K562 (cell line): ENCODE measurements around the gene KRT1. TPM values are rescaled to one million over a fixed set of nuclear protein-coding genes. Genes with fewer than 3 reads are reported as not detected.

Experiments
- ATAC-seq: fragments of 200-7000 bp; cut with Tn5 transposase; 3 replicates; pipeline ENCODE4 v1.9.1; 2020; ENCODE audit warnings: moderate library complexity
- BruUV-seq: library from RNA; stranded (reverse); fragments of 400-500 nt; replicated peaks from 2 replicates; lab custom pipeline; 2021; lab: Mats Ljungman, UMichigan
- CTCF ChIA-PET: fragments of 300-600 bp; formaldehyde crosslinking; extraction: SDS; loops from one replicate; lab custom pipeline; 2021; ENCODE audit warnings: low intra/inter-chr PET ratio; lab: Yijun Ruan, JAX
- POLR2A ChIA-PET: fragments of 300-600, 350-650 bp; sonication (Branson Sonifier 250); formaldehyde crosslinking; extraction: SDS; loops from one replicate; lab custom pipeline; 2021; ENCODE audit warnings: antibody characterized with exemption, inconsistent platforms; lab: Yijun Ruan, JAX
- DNase-seq, 4 experiments: peaks; one replicate each; pipeline versions ENCODE4 v3.0.0 to v3.0.0-alpha.2; 2011 to 2018; ENCODE audit warnings: low spot score in 3 of 4, mixed read lengths in 3 of 4; ENCODE audit errors: extremely low read depth in 1 of 4
- FAIRE-seq: peaks from 2 replicates; lab custom pipeline; 2011; peaks lifted over from hg19 to GRCh38; lab: Jason Lieb, UNC
- H2AFZ ChIP-seq: 2 replicates; pipeline ENCODE4 v1.6.0; 2011; ENCODE audit warnings: low read depth, low read length, control low read depth, inconsistent platforms
- H3K27ac ChIP-seq: fragments of 200-600 bp; 3 replicates; pipeline ENCODE4 v1.8.0; 2011; ENCODE audit warnings: low read depth, mild to moderate bottlenecking, control low read depth, inconsistent platforms, low read length, moderate library complexity, mixed read lengths; ENCODE audit errors: extremely low read depth
- H3K27me3 ChIP-seq, 2 experiments: fragments of 300-600 bp in 1 of 2; 2 replicates in 1 of 2; 3 replicates in 1 of 2; pipeline versions ENCODE4 v1.6.0 to v1.8.0; 2011; ENCODE audit warnings: inconsistent platforms in 2 of 2, low read length in 2 of 2, mild to moderate bottlenecking in 1 of 2, mixed read lengths in 1 of 2, moderate library complexity in 1 of 2; ENCODE audit not compliant: control insufficient read depth in 2 of 2, insufficient read depth in 2 of 2
- H3K36me3 ChIP-seq: fragments of 300-600 bp; 3 replicates; pipeline ENCODE4 v1.8.0; 2011; ENCODE audit warnings: mild to moderate bottlenecking, low read length, inconsistent platforms; ENCODE audit not compliant: control insufficient read depth, insufficient read depth
- H3K4me1 ChIP-seq, 2 experiments: fragments of 200-600 bp in 1 of 2; replicated peaks in 1 of 2; 2 replicates in 1 of 2; 3 replicates in 1 of 2; pipeline versions ENCODE4 v1.5.1 to v1.8.0; 2011; ENCODE audit warnings: inconsistent platforms in 2 of 2, low read length in 2 of 2, mild to moderate bottlenecking in 1 of 2, mixed read lengths in 1 of 2, moderate library complexity in 1 of 2; ENCODE audit not compliant: control insufficient read depth in 2 of 2, insufficient read depth in 2 of 2
- H3K4me2 ChIP-seq: 2 replicates; pipeline ENCODE4 v1.6.1; 2011; ENCODE audit warnings: low read length, control low read depth, inconsistent platforms, mixed read lengths; ENCODE audit not compliant: insufficient read depth
- H3K4me3 ChIP-seq: fragments of 200-600 bp; sonication (generic), shearing (Covaris generic); 2 replicates; pipeline ENCODE4 v1.5.1; 2016; ENCODE audit warnings: control low read depth, inconsistent platforms
- H3K79me2 ChIP-seq: fragments of 200-600 bp; 3 replicates; pipeline ENCODE4 v1.8.0; 2011; ENCODE audit warnings: low read length, inconsistent platforms; ENCODE audit not compliant: control insufficient read depth, insufficient read depth
- H3K9ac ChIP-seq, 2 experiments: 2 replicates each; pipeline versions ENCODE4 v1.6.0 to v1.6.1; 2011; ENCODE audit warnings: low read depth in 2 of 2, low read length in 2 of 2, control low read depth in 1 of 2, inconsistent platforms in 1 of 2, mild to moderate bottlenecking in 1 of 2, mixed read lengths in 1 of 2; ENCODE audit not compliant: insufficient read depth in 1 of 2
- H3K9me1 ChIP-seq: one replicate; pipeline ENCODE4 v1.6.0; 2011; ENCODE audit warnings: inconsistent platforms, mild to moderate bottlenecking, low read length, moderate library complexity; ENCODE audit not compliant: control insufficient read depth, insufficient read depth
- H3K9me3 ChIP-seq: replicated peaks from 2 replicates; pipeline ENCODE4 v1.5.1; 2011; ENCODE audit warnings: low read depth, low read length, inconsistent platforms; ENCODE audit not compliant: control insufficient read depth, insufficient read depth
- H4K20me1 ChIP-seq: replicated peaks from 2 replicates; pipeline ENCODE4 v1.6.1; 2011; ENCODE audit warnings: low read length, inconsistent platforms, mixed read lengths; ENCODE audit not compliant: control insufficient read depth, insufficient read depth
- BHLHE40 ChIP-seq: IDR thresholded peaks from 2 replicates; pipeline ENCODE4 v1.6.1; 2011; ENCODE audit warnings: low read length, improper control_type of control experiment
- BRF1 ChIP-seq: IDR thresholded peaks from 3 replicates; pipeline ENCODE4 v1.6.1; 2011; ENCODE audit warnings: borderline replicate concordance, mild to moderate bottlenecking; ENCODE audit not compliant: insufficient read length; ENCODE audit errors: extremely low read depth
- CHCHD3 ChIP-seq: fragments of 250-450 bp; sonication (Bioruptor Pico); IDR thresholded peaks from 2 replicates; pipeline ENCODE4 v2.1.2; 2022; ENCODE audit warnings: mild to moderate bottlenecking
- DACH1 ChIP-seq: fragments of 450-650 bp; IDR thresholded peaks from 2 replicates; pipeline ENCODE4 v1.6.1; 2018; ENCODE audit not compliant: partially characterized antibody
- FUS ChIP-seq: fragments of 200-400 bp; formaldehyde crosslinking; optimal IDR thresholded peaks from 2 replicates; pipeline ENCODE3; 2017; ENCODE audit warnings: low read depth, low read length
- HINFP ChIP-seq: fragments of 450-650 bp; conservative IDR thresholded peaks from 2 replicates; pipeline ENCODE4 v1.6.1; 2016; ENCODE audit warnings: missing genetic modification characterization, low read depth, mild to moderate bottlenecking, control low read depth, missing compliant biosample characterization
- NR2C2 ChIP-seq, 2 experiments: fragments of 200-800 bp in 1 of 2; sonication (Bioruptor generic) in 1 of 2; sonication (generic) in 1 of 2; formaldehyde crosslinking in 1 of 2; IDR thresholded peaks; 2 replicates each; pipeline versions ENCODE4 v1.6.1 to v1.8.0; 2016 to 2022; ENCODE audit warnings: mild to moderate bottlenecking in 1 of 2, missing compliant biosample characterization in 1 of 2, missing genetic modification characterization in 1 of 2, missing genetic modification reagents in 1 of 2
- POLR3A ChIP-seq: IDR thresholded peaks from 2 replicates; pipeline ENCODE4 v1.6.1; 2011; ENCODE audit warnings: borderline replicate concordance, mild to moderate bottlenecking, moderate library complexity; ENCODE audit not compliant: insufficient read length, insufficient read depth; ENCODE audit errors: extremely low read depth
- PTTG1 ChIP-seq: fragments of 450-650 bp; IDR thresholded peaks from 2 replicates; pipeline ENCODE4 v1.6.1; 2016; ENCODE audit warnings: low read depth, mild to moderate bottlenecking, missing genetic modification characterization, missing compliant biosample characterization
- RNF2 ChIP-seq: sonication (generic); IDR thresholded peaks from 2 replicates; pipeline ENCODE4 v1.6.1; 2016
- SIX5 ChIP-seq, 2 experiments: IDR thresholded peaks; 2 replicates each; pipeline ENCODE4 v1.6.1; 2011; ENCODE audit warnings: low read length in 2 of 2, borderline replicate concordance in 1 of 2, low read depth in 1 of 2, mild to moderate bottlenecking in 1 of 2, moderate library complexity in 1 of 2; ENCODE audit not compliant: insufficient read depth in 1 of 2
- ZNF318 ChIP-seq, 2 experiments: fragments of 450-650 bp; IDR thresholded peaks; 2 replicates each; pipeline ENCODE4 v1.6.1; 2016; ENCODE audit warnings: mild to moderate bottlenecking in 2 of 2, borderline replicate concordance in 1 of 2, low read depth in 1 of 2, moderate library complexity in 1 of 2
- WGBS: fragments of 100-300 bp; shearing (Covaris generic); methylation state at CpG from one replicate; pipeline ENCODE4 v1.1.6; 2016; ENCODE audit warnings: low coverage, mixed read lengths; ENCODE audit not compliant: insufficient coverage; ENCODE audit errors: missing lambda C conversion rate; 5-methylcytosine and 5-hydroxymethylcytosine counted together
- in situ Hi-C: fragments of 300-500 bp; cut with MboI; formaldehyde crosslinking; loops from 4 replicates; pipeline ENCODE4 v1.15.0; 2018; ENCODE audit warnings: inconsistent platforms, mixed read lengths
- intact Hi-C: fragments of 100-400 bp; cut with micrococcal nuclease; formaldehyde crosslinking; loops from 2 replicates; pipeline ENCODE4 v1.14.2; 2022
- polyA plus RNA-seq, 8 experiments: library from polyadenylated mRNA; depleted of rRNA in 4 of 8; stranded (reverse) in 5 of 8; unstranded in 3 of 8; fragments of >200 nt; fragmentation: Nextera tagmentation in 2 of 8; fragmentation: Illumina TruSeq in 1 of 8; extraction: Ambion mirVana in 2 of 8; extraction: Trizol in 1 of 8; gene quantifications; 2 replicates each; pipeline versions ENCODE4 v1.2.1 to v1.2.3, GENCODE V29; 2011 to 2014; ENCODE audit warnings: inconsistent platforms in 1 of 8, missing spikeins in 1 of 8
- total RNA-seq, 7 experiments: library from RNA; depleted of rRNA in 6 of 7; stranded (reverse); fragments of >200 nt in 6 of 7; fragmentation: Illumina TruSeq in 2 of 7; extraction: Trizol in 2 of 7; gene quantifications; 2 replicates each; pipeline versions ENCODE4 v1.2.1 to v1.2.3, GENCODE V29; 2011 to 2021; ENCODE audit warnings: low replicate concordance in 1 of 7

The KRT1 gene
- total and polyA plus RNA-seq, 9 of the 15 experiments (the other 6 are each of a cell fraction or from before 2014, with no cell fraction given): 0.18 TPM; not detected in 8

- Histone ChIP-seq H3K9me3 (no peaks in the 10 kb centered on the region), H3K9me1 (no peaks in the 10 kb centered on the region), H3K4me2 (no peak overlapping the region), H3K4me3 (no peak overlapping the region), H2AFZ (no peak overlapping the region), H3K79me2 (no peaks in the 10 kb centered on the region), H3K4me1 (peaks cover 8 to 36% of the 10 kb centered on the region in 2 experiments), H3K36me3 (no peaks in the 10 kb centered on the region), H4K20me1 (no peaks in the 10 kb centered on the region), H3K27me3 (no peaks in the 10 kb centered on the region), H3K9ac (no peak overlapping the region), H3K27ac (no peak overlapping the region)
- POLR2A ChIA-PET: no interaction called here
- CTCF ChIA-PET: no interaction called here
- no TSS peak for BruUV-seq
- intact Hi-C loops (no loop called here), in situ Hi-C loops (no loop called here)
- FAIRE-seq: no peak
- DNase-seq: no peak
- 25% methylated on average over 1 of the region's 2 CpGs for WGBS
- ATAC-seq: no peak
- TF ChIP-seq CHCHD3 (CRISPR knock-in tag) (no peak), BRF1 (no peak), FUS (no peak), HINFP (tag) (no peak), ZNF318 (IDR thresholded peaks at IDR 0.05; ENCODE audit: borderline replicate concordance in 1 of 2, low read depth in 1 of 2) (no peak), BHLHE40 (no peak), RNF2 (no peak), DACH1 (no peak), NR2C2 (CRISPR knock-in tag; IDR thresholded peaks at IDR 0.05) (no peak), NR2C2 (tag; IDR thresholded peaks at IDR 0.05) (no peak), SIX5 (IDR thresholded peaks at IDR 0.05; ENCODE audit: borderline replicate concordance in 1 of 2, insufficient read depth in 1 of 2, low read depth in 1 of 2, low read length in 2 of 2) (no peak), PTTG1 (tag) (no peak), POLR3A (no peak)
Measured at GRCh38 chr12:52628841-52629240, 51.4 kb downstream of the KRT1 start.
